ENCODE data around the gene C3orf80. TPM values are rescaled to one million over a fixed set of nuclear protein-coding genes. Genes with fewer than 3 reads are reported as not detected.

The C3orf80 gene
- total RNA-seq, 1 donor from 2014 or later = 0.34 TPM

GRCh38 chr3:160245261-160245800 lies 20.1 kb downstream of the C3orf80 start:
- DNase-seq = no peak
- Mint-ChIP-seq H3K36me3 (ENCODE audit: unreplicated experiment) (no peaks in the 10 kb centered on the region), H3K27me3 (ENCODE audit: unreplicated experiment) (no peaks in the 10 kb centered on the region), H3K4me3 (ENCODE audit: unreplicated experiment) (no peak overlapping the region), H3K27ac (ENCODE audit: unreplicated experiment) (no peak overlapping the region), H3K9me3 (ENCODE audit: unreplicated experiment) (no peaks in the 10 kb centered on the region), H3K4me1 (ENCODE audit: low read depth, unreplicated experiment) (no peaks in the 10 kb centered on the region)
- TF ChIP-seq, protein P1, sequence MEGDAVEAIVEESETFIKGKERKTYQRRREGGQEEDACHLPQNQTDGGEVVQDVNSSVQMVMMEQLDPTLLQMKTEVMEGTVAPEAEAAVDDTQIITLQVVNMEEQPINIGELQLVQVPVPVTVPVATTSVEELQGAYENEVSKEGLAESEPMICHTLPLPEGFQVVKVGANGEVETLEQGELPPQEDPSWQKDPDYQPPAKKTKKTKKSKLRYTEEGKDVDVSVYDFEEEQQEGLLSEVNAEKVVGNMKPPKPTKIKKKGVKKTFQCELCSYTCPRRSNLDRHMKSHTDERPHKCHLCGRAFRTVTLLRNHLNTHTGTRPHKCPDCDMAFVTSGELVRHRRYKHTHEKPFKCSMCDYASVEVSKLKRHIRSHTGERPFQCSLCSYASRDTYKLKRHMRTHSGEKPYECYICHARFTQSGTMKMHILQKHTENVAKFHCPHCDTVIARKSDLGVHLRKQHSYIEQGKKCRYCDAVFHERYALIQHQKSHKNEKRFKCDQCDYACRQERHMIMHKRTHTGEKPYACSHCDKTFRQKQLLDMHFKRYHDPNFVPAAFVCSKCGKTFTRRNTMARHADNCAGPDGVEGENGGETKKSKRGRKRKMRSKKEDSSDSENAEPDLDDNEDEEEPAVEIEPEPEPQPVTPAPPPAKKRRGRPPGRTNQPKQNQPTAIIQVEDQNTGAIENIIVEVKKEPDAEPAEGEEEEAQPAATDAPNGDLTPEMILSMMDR (IDR thresholded peaks at IDR 0.05; ENCODE audit: partially characterized antibody, unreplicated experiment) = no peak

DNA sequence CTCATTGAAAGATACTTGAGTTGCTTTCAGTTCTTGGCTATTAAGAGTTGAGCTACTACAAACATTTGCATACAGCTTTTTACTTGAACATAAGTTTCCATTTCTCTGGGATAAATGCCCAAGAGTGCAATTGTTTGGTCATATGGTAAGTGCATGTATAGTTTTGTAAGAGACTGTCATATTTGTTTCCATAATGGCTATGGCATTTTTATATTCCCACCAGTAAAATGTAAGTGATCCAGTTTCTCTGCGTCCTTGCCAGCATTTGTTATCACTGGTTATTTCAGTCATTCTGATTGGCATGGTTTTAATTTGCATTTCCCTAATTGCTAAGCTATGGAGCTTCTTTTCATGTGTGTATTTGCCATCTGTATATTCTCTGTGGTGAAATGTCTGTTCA lies 22.5 kb downstream of the C3orf80 start:
- H3K9me3 Mint-ChIP-seq (ENCODE audit: unreplicated experiment) = no peaks in the 10 kb centered on the region
- no peaks in the 10 kb centered on the region for H3K27me3 Mint-ChIP-seq (ENCODE audit: unreplicated experiment)
- no peaks in the 10 kb centered on the region for H3K36me3 Mint-ChIP-seq (ENCODE audit: unreplicated experiment)
- H3K4me1 Mint-ChIP-seq (ENCODE audit: low read depth, unreplicated experiment) = no peaks in the 10 kb centered on the region
- TF ChIP-seq, protein P1 (IDR thresholded peaks at IDR 0.05; ENCODE audit: partially characterized antibody, unreplicated experiment) = no peak
- no peak overlapping the region for H3K27ac Mint-ChIP-seq (ENCODE audit: unreplicated experiment)
- H3K4me3 Mint-ChIP-seq (ENCODE audit: unreplicated experiment) = no peak overlapping the region
- no peak for DNase-seq

- no peaks in the 10 kb centered on the region for H3K9me3 Mint-ChIP-seq (ENCODE audit: unreplicated experiment)
- no peak overlapping the region for H3K27ac Mint-ChIP-seq (ENCODE audit: unreplicated experiment)
- TF ChIP-seq, protein P1 (IDR thresholded peaks at IDR 0.05; ENCODE audit: partially characterized antibody, unreplicated experiment) = no peak
- H3K36me3 Mint-ChIP-seq (ENCODE audit: unreplicated experiment) = no peaks in the 10 kb centered on the region
- H3K4me1 Mint-ChIP-seq (ENCODE audit: low read depth, unreplicated experiment) = no peaks in the 10 kb centered on the region
- H3K27me3 Mint-ChIP-seq (ENCODE audit: unreplicated experiment) = no peaks in the 10 kb centered on the region
- no peak overlapping the region for H3K4me3 Mint-ChIP-seq (ENCODE audit: unreplicated experiment)
- DNase-seq = no peak
These were observed 28.1 kb downstream of the C3orf80 start for GRCh38 chr3:160253298-160253697.

- TF ChIP-seq, protein P1 (IDR thresholded peaks at IDR 0.05; ENCODE audit: partially characterized antibody, unreplicated experiment) = no peak
- DNase-seq = no peak
- Mint-ChIP-seq H3K4me1 (ENCODE audit: low read depth, unreplicated experiment) (no peaks in the 10 kb centered on the region), H3K27ac (ENCODE audit: unreplicated experiment) (no peak overlapping the region), H3K4me3 (ENCODE audit: unreplicated experiment) (no peak overlapping the region), H3K27me3 (ENCODE audit: unreplicated experiment) (no peaks in the 10 kb centered on the region), H3K36me3 (ENCODE audit: unreplicated experiment) (no peaks in the 10 kb centered on the region), H3K9me3 (ENCODE audit: unreplicated experiment) (no peaks in the 10 kb centered on the region)
These were observed 32.4 kb downstream of the C3orf80 start for GRCh38 chr3:160257606-160258005.

DNA sequence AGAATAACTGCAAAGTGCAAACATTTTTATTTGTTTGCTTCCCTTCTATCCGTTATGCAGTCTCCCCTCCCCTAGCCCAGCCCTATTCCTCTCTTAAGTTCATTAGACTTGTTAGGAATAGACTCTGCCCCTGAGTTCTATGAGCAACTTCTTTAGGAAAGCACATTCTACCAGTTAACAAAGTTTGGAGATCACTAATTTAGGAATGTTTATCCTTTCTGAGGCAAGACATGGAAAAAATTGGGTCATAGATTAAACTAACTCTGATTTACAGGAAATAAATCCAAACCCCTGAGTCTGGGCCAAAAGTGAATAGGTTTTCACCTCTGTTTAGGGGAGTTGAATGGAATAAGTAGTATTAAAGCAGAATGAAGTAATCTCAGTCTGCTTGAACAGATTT lies 34.4 kb downstream of the C3orf80 start:
- peaks cover under 1% of the 10 kb centered on the region for H3K27me3 Mint-ChIP-seq (ENCODE audit: unreplicated experiment)
- no peak overlapping the region for H3K4me3 Mint-ChIP-seq (ENCODE audit: unreplicated experiment)
- H3K9me3 Mint-ChIP-seq (ENCODE audit: unreplicated experiment) = no peaks in the 10 kb centered on the region
- no peak overlapping the region for H3K27ac Mint-ChIP-seq (ENCODE audit: unreplicated experiment)
- no peak for DNase-seq
- no peaks in the 10 kb centered on the region for H3K36me3 Mint-ChIP-seq (ENCODE audit: unreplicated experiment)
- H3K4me1 Mint-ChIP-seq (ENCODE audit: low read depth, unreplicated experiment) = no peaks in the 10 kb centered on the region
- TF ChIP-seq, protein P1 (IDR thresholded peaks at IDR 0.05; ENCODE audit: partially characterized antibody, unreplicated experiment) = no peak
